HL-60 (cell line): ENCODE data around the gene CLSTN2.

Experiments used
- CTCF ChIP-seq: IDR thresholded peaks from one replicate; pipeline ENCODE4 v1.5.1; 2011; ENCODE audit warnings: low read length, control low read depth, inconsistent platforms; ENCODE audit not compliant: insufficient read depth
- POLR2AphosphoS5 ChIP-seq: IDR thresholded peaks from 2 replicates; pipeline ENCODE4 v1.6.1; 2012; ENCODE audit warnings: low read depth
- REST ChIP-seq: IDR thresholded peaks from 2 replicates; pipeline ENCODE4 v1.6.1; 2012; ENCODE audit warnings: low read depth; ENCODE audit not compliant: insufficient replicate concordance

GRCh38 chr3:140052771-140053702, 118.1 kb downstream of the CLSTN2 start:
- no peak for TF ChIP-seq REST
- no peak for TF ChIP-seq CTCF
- TF ChIP-seq POLR2AphosphoS5: no peak
